HepG2 (cell line): ENCODE measurements around the gene SERPINA3. TPM values are rescaled to one million over a fixed set of nuclear protein-coding genes. Genes with fewer than 3 reads are reported as not detected.

ENCODE experiments used
- ATF7-NPFF ChIP-seq: sonication (generic); formaldehyde crosslinking; IDR thresholded peaks from 2 replicates; pipeline ENCODE4 v1.8.1; 2023; ENCODE audit warnings: mild to moderate bottlenecking, low read depth, missing genetic modification reagents, moderate library complexity
- FOXK1 ChIP-seq: sonication (generic); formaldehyde crosslinking; IDR thresholded peaks from 2 replicates; pipeline ENCODE4 v1.4.0; 2020; ENCODE audit warnings: low read depth, missing genetic modification reagents, borderline replicate concordance
- GABPA ChIP-seq, 2 experiments: IDR thresholded peaks; 2 replicates each; pipeline ENCODE4 v1.6.1; 2011 to 2016; ENCODE audit warnings: low read depth in 2 of 2, low read length in 1 of 2, missing biosample characterization in 1 of 2, missing genetic modification characterization in 1 of 2
- HNRNPH1 ChIP-seq: fragments of 200-400 bp; formaldehyde crosslinking; optimal IDR thresholded peaks from 2 replicates; pipeline ENCODE3; 2017; ENCODE audit warnings: mild to moderate bottlenecking, low read depth, low read length
- KLF13 ChIP-seq: sonication (generic); formaldehyde crosslinking; IDR thresholded peaks from 2 replicates; pipeline ENCODE4 v1.4.0; 2020; ENCODE audit warnings: mild to moderate bottlenecking, missing genetic modification reagents
- PAF1 ChIP-seq: IDR thresholded peaks from 2 replicates; pipeline ENCODE4 v1.6.1; 2016; ENCODE audit warnings: missing genetic modification reagents, missing compliant biosample characterization
- RARG ChIP-seq: sonication (generic); formaldehyde crosslinking; IDR thresholded peaks from 2 replicates; pipeline ENCODE4 v1.4.0; 2020; ENCODE audit warnings: low read depth, mild to moderate bottlenecking, missing genetic modification reagents
- ZNF569 ChIP-seq: sonication (generic); formaldehyde crosslinking; IDR thresholded peaks from 2 replicates; pipeline ENCODE4 v1.5.0; 2020; ENCODE audit warnings: mild to moderate bottlenecking, missing genetic modification reagents, moderate library complexity, borderline replicate concordance
- ZNF747 ChIP-seq: sonication (generic); formaldehyde crosslinking; IDR thresholded peaks from 2 replicates; pipeline ENCODE4 v1.8.1; 2023; ENCODE audit warnings: missing genetic modification reagents, mild to moderate bottlenecking, borderline replicate concordance
- ZNF781 ChIP-seq: sonication (generic); formaldehyde crosslinking; IDR thresholded peaks from 2 replicates; pipeline ENCODE4 v1.5.1; 2020; ENCODE audit warnings: borderline replicate concordance, mild to moderate bottlenecking, missing genetic modification reagents; ENCODE audit errors: not compliant biosample characterization
- ZNF841 ChIP-seq: sonication (generic); formaldehyde crosslinking; IDR thresholded peaks from 2 replicates; pipeline ENCODE4 v1.8.1; 2023; ENCODE audit warnings: missing genetic modification reagents, borderline replicate concordance
- ZSCAN12 ChIP-seq: sonication (generic); formaldehyde crosslinking; IDR thresholded peaks from 2 replicates; pipeline ENCODE4 v1.9.0; 2021; ENCODE audit warnings: mild to moderate bottlenecking, missing genetic modification reagents
- ZSCAN21 ChIP-seq: sonication (generic); formaldehyde crosslinking; IDR thresholded peaks from 2 replicates; pipeline ENCODE4 v1.8.0; 2022; ENCODE audit warnings: mild to moderate bottlenecking, missing genetic modification reagents, moderate library complexity, borderline replicate concordance
- ZZZ3 ChIP-seq: sonication (generic); formaldehyde crosslinking; IDR thresholded peaks from 2 replicates; pipeline ENCODE4 v1.4.0; 2020; ENCODE audit warnings: missing genetic modification reagents, mild to moderate bottlenecking, borderline replicate concordance
- polyA plus RNA-seq, 8 experiments: library from polyadenylated mRNA; depleted of rRNA in 3 of 8; stranded (reverse) in 7 of 8; unstranded in 1 of 8; fragments of >200 nt; fragmentation: Illumina TruSeq in 4 of 8; extraction: Trizol in 4 of 8; gene quantifications; 2 replicates each; pipeline versions ENCODE4 v1.2.1 to v1.2.3, GENCODE V29; 2011 to 2016; ENCODE audit warnings: low read depth in 4 of 8, missing spikeins in 1 of 8, mixed read lengths in 1 of 8; ENCODE audit not compliant: insufficient read depth in 1 of 8
- total RNA-seq, 5 experiments: library from RNA; depleted of rRNA; stranded (reverse); fragments of >200 nt; fragmentation: Illumina TruSeq; extraction: Trizol; gene quantifications; 2 replicates each; pipeline ENCODE4 v1.2.3, GENCODE V29; 2016; ENCODE audit warnings: low read depth in 1 of 5
- TF ChIP-seq, protein P1 (sequence below): sonication (generic); IDR thresholded peaks from 2 replicates; pipeline ENCODE4 v1.6.1; 2016; ENCODE audit warnings: low read depth, borderline replicate concordance
- TF ChIP-seq, protein P2 (sequence below): sonication (generic); formaldehyde crosslinking; IDR thresholded peaks from 2 replicates; pipeline ENCODE4 v1.5.1; 2020; ENCODE audit warnings: missing genetic modification reagents, mild to moderate bottlenecking, borderline replicate concordance
- TF ChIP-seq, protein P3 (sequence below): sonication (generic); formaldehyde crosslinking; IDR thresholded peaks from 2 replicates; pipeline ENCODE4 v1.5.1; 2020; ENCODE audit warnings: missing genetic modification reagents, mild to moderate bottlenecking, borderline replicate concordance
- TF ChIP-seq, protein P4 (sequence below): sonication (generic); formaldehyde crosslinking; IDR thresholded peaks from 2 replicates; pipeline ENCODE4 v1.8.0; 2022; ENCODE audit warnings: mild to moderate bottlenecking, missing genetic modification reagents, moderate library complexity
- TF ChIP-seq, protein P5 (sequence below): sonication (generic); formaldehyde crosslinking; IDR thresholded peaks from 2 replicates; pipeline ENCODE4 v1.4.0; 2020; ENCODE audit warnings: mild to moderate bottlenecking, low read depth, missing genetic modification reagents
- TF ChIP-seq, protein P6 (sequence below): sonication (generic); formaldehyde crosslinking; IDR thresholded peaks from 2 replicates; pipeline ENCODE4 v1.4.0; 2020; ENCODE audit warnings: missing genetic modification reagents

SERPINA3 gene
- total and polyA plus RNA-seq, 2 of the 13 experiments (the other 11 are each of a cell fraction or from before 2014, with no cell fraction given), result 825 to 2,200 TPM

DNA sequence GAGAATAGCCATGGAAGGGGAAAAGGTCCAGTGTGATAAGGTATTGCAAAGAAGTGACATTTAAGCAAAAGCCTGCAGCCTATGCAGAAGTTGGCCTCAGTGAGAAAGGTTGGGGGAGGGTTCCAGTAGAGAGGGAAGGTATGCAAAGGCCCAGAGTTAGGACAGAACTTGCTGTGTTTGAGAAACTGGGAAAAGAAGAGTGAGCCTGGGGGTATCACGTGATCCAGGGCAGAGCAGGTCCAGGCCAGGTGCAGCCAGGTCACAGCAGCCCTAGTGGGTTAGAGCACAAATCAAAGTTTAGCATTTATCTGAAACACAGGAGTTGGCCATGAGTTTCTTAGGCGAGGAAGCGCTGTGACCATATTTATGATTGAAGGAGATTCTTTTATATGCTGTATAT, 29.3 kb upstream of the SERPINA3 start (continued):
- no peak for TF ChIP-seq ZNF841 (CRISPR knock-in tag)
- no peak for TF ChIP-seq GABPA (IDR thresholded peaks at IDR 0.05; ENCODE audit: low read depth, low read length)
- no peak for TF ChIP-seq GABPA (CRISPR knock-in tag; IDR thresholded peaks at IDR 0.05; ENCODE audit: low read depth)
- TF ChIP-seq, protein P1, sequence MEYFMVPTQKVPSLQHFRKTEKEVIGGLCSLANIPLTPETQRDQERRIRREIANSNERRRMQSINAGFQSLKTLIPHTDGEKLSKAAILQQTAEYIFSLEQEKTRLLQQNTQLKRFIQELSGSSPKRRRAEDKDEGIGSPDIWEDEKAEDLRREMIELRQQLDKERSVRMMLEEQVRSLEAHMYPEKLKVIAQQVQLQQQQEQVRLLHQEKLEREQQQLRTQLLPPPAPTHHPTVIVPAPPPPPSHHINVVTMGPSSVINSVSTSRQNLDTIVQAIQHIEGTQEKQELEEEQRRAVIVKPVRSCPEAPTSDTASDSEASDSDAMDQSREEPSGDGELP, result no peak
- no peak for TF ChIP-seq KLF13 (CRISPR knock-in tag)
- TF ChIP-seq ZNF781, result no peak
- peak; percentile 70; the same call in 1 of the 2 replicates for TF ChIP-seq ZSCAN21
- TF ChIP-seq, protein P2, sequence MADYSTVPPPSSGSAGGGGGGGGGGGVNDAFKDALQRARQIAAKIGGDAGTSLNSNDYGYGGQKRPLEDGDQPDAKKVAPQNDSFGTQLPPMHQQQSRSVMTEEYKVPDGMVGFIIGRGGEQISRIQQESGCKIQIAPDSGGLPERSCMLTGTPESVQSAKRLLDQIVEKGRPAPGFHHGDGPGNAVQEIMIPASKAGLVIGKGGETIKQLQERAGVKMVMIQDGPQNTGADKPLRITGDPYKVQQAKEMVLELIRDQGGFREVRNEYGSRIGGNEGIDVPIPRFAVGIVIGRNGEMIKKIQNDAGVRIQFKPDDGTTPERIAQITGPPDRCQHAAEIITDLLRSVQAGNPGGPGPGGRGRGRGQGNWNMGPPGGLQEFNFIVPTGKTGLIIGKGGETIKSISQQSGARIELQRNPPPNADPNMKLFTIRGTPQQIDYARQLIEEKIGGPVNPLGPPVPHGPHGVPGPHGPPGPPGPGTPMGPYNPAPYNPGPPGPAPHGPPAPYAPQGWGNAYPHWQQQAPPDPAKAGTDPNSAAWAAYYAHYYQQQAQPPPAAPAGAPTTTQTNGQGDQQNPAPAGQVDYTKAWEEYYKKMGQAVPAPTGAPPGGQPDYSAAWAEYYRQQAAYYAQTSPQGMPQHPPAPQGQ (CRISPR knock-in tag), result no peak
- no peak for TF ChIP-seq RARG (CRISPR knock-in tag)
- TF ChIP-seq, protein P3, sequence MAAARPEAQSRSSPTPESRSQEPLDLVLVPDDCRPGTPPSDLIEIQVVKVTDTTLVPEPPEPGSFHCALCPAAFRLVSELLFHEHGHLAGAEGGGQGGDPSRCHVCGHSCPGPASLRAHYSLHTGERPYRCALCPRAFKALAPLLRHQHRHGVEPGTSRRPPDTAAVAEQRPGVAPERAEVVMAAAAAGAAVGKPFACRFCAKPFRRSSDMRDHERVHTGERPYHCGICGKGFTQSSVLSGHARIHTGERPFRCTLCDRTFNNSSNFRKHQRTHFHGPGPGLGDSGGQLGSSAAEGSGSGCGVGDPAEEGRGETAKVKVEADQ (CRISPR knock-in tag), result no peak
- TF ChIP-seq, protein P4, sequence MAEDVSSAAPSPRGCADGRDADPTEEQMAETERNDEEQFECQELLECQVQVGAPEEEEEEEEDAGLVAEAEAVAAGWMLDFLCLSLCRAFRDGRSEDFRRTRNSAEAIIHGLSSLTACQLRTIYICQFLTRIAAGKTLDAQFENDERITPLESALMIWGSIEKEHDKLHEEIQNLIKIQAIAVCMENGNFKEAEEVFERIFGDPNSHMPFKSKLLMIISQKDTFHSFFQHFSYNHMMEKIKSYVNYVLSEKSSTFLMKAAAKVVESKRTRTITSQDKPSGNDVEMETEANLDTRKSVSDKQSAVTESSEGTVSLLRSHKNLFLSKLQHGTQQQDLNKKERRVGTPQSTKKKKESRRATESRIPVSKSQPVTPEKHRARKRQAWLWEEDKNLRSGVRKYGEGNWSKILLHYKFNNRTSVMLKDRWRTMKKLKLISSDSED, result no peak
- TF ChIP-seq ZZZ3, result no peak
- 0 out of 2 replicates have a peak, but pooled peaks have one; percentile 25 for TF ChIP-seq PAF1 (CRISPR knock-in tag)
- 0 out of 2 replicates have a peak, but pooled peaks have one; percentile 31 for TF ChIP-seq ATF7-NPFF (CRISPR knock-in tag)
- no peak for TF ChIP-seq HNRNPH1
- TF ChIP-seq, protein P5, sequence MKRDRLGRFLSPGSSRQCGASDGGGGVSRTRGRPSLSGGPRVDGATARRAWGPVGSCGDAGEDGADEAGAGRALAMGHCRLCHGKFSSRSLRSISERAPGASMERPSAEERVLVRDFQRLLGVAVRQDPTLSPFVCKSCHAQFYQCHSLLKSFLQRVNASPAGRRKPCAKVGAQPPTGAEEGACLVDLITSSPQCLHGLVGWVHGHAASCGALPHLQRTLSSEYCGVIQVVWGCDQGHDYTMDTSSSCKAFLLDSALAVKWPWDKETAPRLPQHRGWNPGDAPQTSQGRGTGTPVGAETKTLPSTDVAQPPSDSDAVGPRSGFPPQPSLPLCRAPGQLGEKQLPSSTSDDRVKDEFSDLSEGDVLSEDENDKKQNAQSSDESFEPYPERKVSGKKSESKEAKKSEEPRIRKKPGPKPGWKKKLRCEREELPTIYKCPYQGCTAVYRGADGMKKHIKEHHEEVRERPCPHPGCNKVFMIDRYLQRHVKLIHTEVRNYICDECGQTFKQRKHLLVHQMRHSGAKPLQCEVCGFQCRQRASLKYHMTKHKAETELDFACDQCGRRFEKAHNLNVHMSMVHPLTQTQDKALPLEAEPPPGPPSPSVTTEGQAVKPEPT (CRISPR knock-in tag), result no peak
- 0 out of 2 replicates have a peak, but pooled peaks have one; percentile 35 for TF ChIP-seq FOXK1 (CRISPR knock-in tag)
- TF ChIP-seq, protein P6, sequence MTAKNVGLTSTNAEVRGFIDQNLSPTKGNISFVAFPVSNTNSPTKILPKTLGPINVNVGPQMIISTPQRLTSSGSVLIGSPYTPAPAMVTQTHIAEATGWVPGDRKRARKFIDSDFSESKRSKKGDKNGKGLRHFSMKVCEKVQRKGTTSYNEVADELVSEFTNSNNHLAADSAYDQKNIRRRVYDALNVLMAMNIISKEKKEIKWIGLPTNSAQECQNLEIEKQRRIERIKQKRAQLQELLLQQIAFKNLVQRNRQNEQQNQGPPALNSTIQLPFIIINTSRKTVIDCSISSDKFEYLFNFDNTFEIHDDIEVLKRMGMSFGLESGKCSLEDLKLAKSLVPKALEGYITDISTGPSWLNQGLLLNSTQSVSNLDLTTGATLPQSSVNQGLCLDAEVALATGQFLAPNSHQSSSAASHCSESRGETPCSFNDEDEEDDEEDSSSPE (CRISPR knock-in tag), result no peak
- no peak for TF ChIP-seq ZSCAN12
- no peak for TF ChIP-seq ZNF569 (CRISPR knock-in tag)
- no peak for TF ChIP-seq ZNF747
